T-cell (primary cell): Measurements from ENCODE around the gene IFNL3. TPM values are rescaled to one million over a fixed set of nuclear protein-coding genes. Genes with fewer than 3 reads are reported as not detected.
"Not testable (repeated sequence)": the region's sequence is repeated elsewhere in the genome, so short reads cannot be mapped to it uniquely, and the experiment has no call there.

ENCODE experiments used
- ATAC-seq, 4 experiments: fragments of 200-7000 bp in 3 of 4; fragments of 150-1000 bp in 1 of 4; cut with Tn5 transposase; replicated peaks in 1 of 4; 1 replicate in 3 of 4; 2 replicates in 1 of 4; pipeline ENCODE4 v1.10.0; 2021; ENCODE audit warnings: moderate library complexity in 3 of 4, mild to moderate bottlenecking in 2 of 4, moderate number of reproducible peaks in 1 of 4
- CTCF ChIA-PET, 2 donors: fragments of 300-600 bp; sonication (Branson Sonifier 250); formaldehyde crosslinking; loops; one replicate each; lab custom pipeline; 2022; ENCODE audit warnings: antibody characterized with exemption in 2 of 2; lab: Charles Lee
- POLR2A ChIA-PET, 2 donors: fragments of 300-600 bp; sonication (Branson Sonifier 250); formaldehyde crosslinking; loops; one replicate each; lab custom pipeline; 2022; ENCODE audit warnings: antibody characterized with exemption in 2 of 2; lab: Charles Lee
- DNase-seq, 35 experiments: peaks; one replicate each; pipeline versions ENCODE4 v3.0.0 to v3.0.0-alpha.2; 2013 to 2023
- H3K27ac ChIP-seq: one replicate; pipeline ENCODE4 v1.5.1; 2013; ENCODE audit warnings: low read length
- H3K27me3 ChIP-seq, 2 experiments: replicated peaks in 1 of 2; 1 replicate in 1 of 2; 2 replicates in 1 of 2; pipeline versions ENCODE4 v1.6.1 to v1.7.0; 2013; ENCODE audit warnings: low read length in 1 of 2, mixed read lengths in 1 of 2; ENCODE audit not compliant: control insufficient read depth in 2 of 2, insufficient read depth in 2 of 2; ENCODE audit errors: extremely low read depth in 1 of 2
- H3K36me3 ChIP-seq, 2 donors: 1 replicate in 1 of 2; 2 replicates in 1 of 2; pipeline versions ENCODE4 v1.6.1 to v1.7.0; 2013; ENCODE audit warnings: low read length in 1 of 2; ENCODE audit not compliant: control insufficient read depth in 2 of 2, insufficient read depth in 1 of 2; ENCODE audit errors: extremely low read depth in 1 of 2
- H3K4me1 ChIP-seq, 2 experiments: 1 replicate in 1 of 2; 2 replicates in 1 of 2; pipeline versions ENCODE4 v1.6.1 to v1.7.0; 2013; ENCODE audit warnings: low read length in 2 of 2, mixed read lengths in 1 of 2; ENCODE audit not compliant: insufficient read depth in 2 of 2, control insufficient read depth in 1 of 2; ENCODE audit errors: extremely low read depth in 1 of 2
- H3K4me3 ChIP-seq, 2 donors: 1 replicate in 1 of 2; 2 replicates in 1 of 2; pipeline versions ENCODE4 v1.5.1 to v1.7.0; 2013; ENCODE audit warnings: mild to moderate bottlenecking in 2 of 2, low read length in 1 of 2, moderate library complexity in 1 of 2; ENCODE audit not compliant: control insufficient read depth in 1 of 2; ENCODE audit errors: extremely low read depth in 1 of 2
- H3K9me3 ChIP-seq: 2 replicates; pipeline ENCODE4 v1.7.0; 2013
- H3K27ac Mint-ChIP-seq, 2 donors: one replicate each; pipeline ENCODE4 v1.8.0; 2020 to 2021; ENCODE audit warnings: mild to moderate bottlenecking in 2 of 2, mixed read lengths in 2 of 2
- H3K27me3 Mint-ChIP-seq, 2 donors: one replicate each; pipeline ENCODE4 v1.8.0; 2021 to 2022; ENCODE audit warnings: mixed read lengths in 2 of 2
- H3K36me3 Mint-ChIP-seq: one replicate; pipeline ENCODE4 v1.8.0; 2021; ENCODE audit warnings: mixed read lengths
- H3K4me1 Mint-ChIP-seq, 3 donors: one replicate each; pipeline ENCODE4 v1.8.0; 2020 to 2022; ENCODE audit warnings: mixed read lengths in 3 of 3, mild to moderate bottlenecking in 1 of 3
- H3K4me3 Mint-ChIP-seq, 3 donors: one replicate each; pipeline ENCODE4 v1.8.0; 2020 to 2022; ENCODE audit warnings: mild to moderate bottlenecking in 3 of 3, mixed read lengths in 3 of 3, moderate library complexity in 3 of 3
- H3K9me3 Mint-ChIP-seq, 3 donors: one replicate each; pipeline ENCODE4 v1.8.0; 2020 to 2022; ENCODE audit warnings: mixed read lengths in 3 of 3
- WGBS: methylation state at CpG from one replicate; pipeline ENCODE4 v1.1.5; 2013; ENCODE audit warnings: missing lambda C conversion rate; ENCODE audit not compliant: insufficient coverage; 5-methylcytosine and 5-hydroxymethylcytosine counted together
- total RNA-seq, 35 experiments: library from RNA in 6 of 35; stranded (reverse) in 6 of 35; fragments of 120-200 nt in 1 of 35; gene quantifications; one replicate each; pipeline versions ENCODE4 v1.2.1 to v1.2.4 and lab custom pipeline; 2013 to 2026

Gene IFNL3
- total RNA-seq (not detected), total RNA-seq (lab: John Stamatoyannopoulos, UW) (0 to 0.07 (median 0) reads per million in 29 experiments)
- not detected for total RNA-seq (2013)

GRCh38 chr19:39244410-39245100 is at the start of gene IFNL3:
Gene IFNL3 (minus strand): TSS chr19:39245006. CDS start chr19:39244967, 39 bp downstream.
- H3K4me3 Mint-ChIP-seq, H3K36me3 Mint-ChIP-seq, POLR2A ChIA-PET, H3K27me3 Mint-ChIP-seq, DNase-seq, H3K4me3 ChIP-seq, H3K9me3 Mint-ChIP-seq, H3K36me3 ChIP-seq, H3K9me3 ChIP-seq, CTCF ChIA-PET, ATAC-seq, H3K4me1 Mint-ChIP-seq, H3K27ac Mint-ChIP-seq, H3K27ac ChIP-seq: not testable (repeated sequence)
- 100% methylated on average over 1 of the region's 12 CpGs for WGBS
- H3K4me1 ChIP-seq = peaks cover 0 to 12% of the 10 kb centered on the region in 2 experiments
- peaks cover 0 to 25% of the 10 kb centered on the region in 2 experiments for H3K27me3 ChIP-seq

DNA sequence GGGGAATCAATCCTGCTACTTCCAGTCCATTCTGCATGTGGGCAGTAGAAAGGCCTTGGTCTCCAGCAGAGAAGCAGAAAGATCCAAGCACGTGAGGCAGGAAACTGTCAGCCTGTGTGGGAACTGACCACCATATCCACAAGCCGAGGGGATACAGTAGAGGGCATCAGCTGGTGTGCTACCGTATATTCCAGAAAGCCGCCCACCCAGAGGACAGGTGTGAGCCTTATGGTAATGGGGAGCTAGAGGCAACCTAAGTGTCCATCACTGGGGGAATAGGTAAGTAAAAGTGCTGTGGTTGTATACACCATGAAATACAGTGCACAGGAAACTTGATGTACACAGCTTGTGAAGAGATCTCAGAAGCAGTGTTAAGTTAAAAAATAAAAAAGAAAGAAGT is 48.6 kb upstream of the IFNL3 start:
- H3K4me1 ChIP-seq = peaks cover 0 to 11% of the 10 kb centered on the region in 2 experiments
- Mint-ChIP-seq H3K4me3 (no peak overlapping the region), H3K27ac (no peak overlapping the region), H3K9me3 (no peaks in the 10 kb centered on the region), H3K4me1 (peaks cover 9 to 13% (median 12%) of the 10 kb centered on the region in 3 donors), H3K36me3 (no peaks in the 10 kb centered on the region), H3K27me3 (peaks cover 5 to 14% of the 10 kb centered on the region in 2 donors)
- no peak for ATAC-seq
- DNase-seq = no peak
- peaks cover 0 to 2% of the 10 kb centered on the region in 2 experiments for H3K27me3 ChIP-seq
- 90% methylated on average over 2 of the region's 4 CpGs for WGBS
- no peak overlapping the region for H3K27ac ChIP-seq
- CTCF ChIA-PET = interaction anchor here in 1 of 2 donors (0.6 kb wide), 1 partner anchor 32 kb away, joined by 3 read pairs; no protein-coding TSS in a partner anchor
- no peak overlapping the region for H3K4me3 ChIP-seq
- no peaks in the 10 kb centered on the region for H3K9me3 ChIP-seq
- no peaks in the 10 kb centered on the region for H3K36me3 ChIP-seq
- POLR2A ChIA-PET = no interaction called here

- no peak overlapping the region for H3K27ac Mint-ChIP-seq
- Histone ChIP-seq H3K27me3 (peaks cover 0 to 3% of the 10 kb centered on the region in 2 experiments), H3K4me1 (no peaks in the 10 kb centered on the region), H3K27ac (no peak overlapping the region), H3K36me3 (no peaks in the 10 kb centered on the region), H3K4me3 (no peak overlapping the region), H3K9me3 (no peaks in the 10 kb centered on the region)
- DNase-seq = no peak
- WGBS = no CpG with 5 or more reads among the region's 1 CpG
- peaks cover 2 to 12% of the 10 kb centered on the region in 2 donors for H3K27me3 Mint-ChIP-seq
- no peak for ATAC-seq
- peaks cover 2 to 9% (median 3%) of the 10 kb centered on the region in 3 donors for H3K9me3 Mint-ChIP-seq
- H3K4me3 Mint-ChIP-seq = no peak overlapping the region
- ChIA-PET CTCF (no interaction called here), POLR2A (no interaction called here)
- no peaks in the 10 kb centered on the region for H3K4me1 Mint-ChIP-seq
- H3K36me3 Mint-ChIP-seq = peaks cover 4% of the 10 kb centered on the region
Measured at GRCh38 chr19:39284032-39284431, 39.2 kb upstream of the IFNL3 start.

GRCh38 chr19:39282021-39282420 is 37.2 kb upstream of the IFNL3 start:
- H3K9me3 ChIP-seq = no peaks in the 10 kb centered on the region

DNA sequence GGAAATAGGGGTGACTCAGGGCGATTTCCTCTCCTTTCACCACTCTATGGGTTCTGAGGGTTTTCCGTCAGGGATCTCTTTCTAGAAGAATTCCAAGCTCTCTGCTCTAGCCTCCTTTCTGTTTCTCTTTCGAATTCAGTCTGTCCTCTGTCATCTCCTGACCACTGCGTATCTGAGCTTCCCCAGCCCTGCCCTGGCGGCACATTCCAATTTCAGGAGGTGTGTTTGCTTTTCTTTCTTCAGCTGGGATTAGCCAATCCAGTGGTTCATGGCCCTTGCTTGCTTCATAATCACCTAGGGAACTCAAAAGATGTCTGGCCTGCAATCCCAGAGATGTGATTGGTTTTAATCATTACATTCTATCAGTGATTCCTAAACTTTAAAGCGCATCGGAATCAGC is 32.8 kb upstream of the IFNL3 start:
- DNase-seq = no peak
- no peaks in the 10 kb centered on the region for H3K9me3 ChIP-seq
- Mint-ChIP-seq H3K27me3 (peaks cover 3 to 6% of the 10 kb centered on the region in 2 donors), H3K27ac (no peak overlapping the region), H3K9me3 (no peaks in the 10 kb centered on the region), H3K4me3 (no peak overlapping the region), H3K4me1 (no peaks in the 10 kb centered on the region), H3K36me3 (no peaks in the 10 kb centered on the region)
- no peaks in the 10 kb centered on the region for H3K4me1 ChIP-seq
- no peak overlapping the region for H3K27ac ChIP-seq
- H3K36me3 ChIP-seq = no peaks in the 10 kb centered on the region
- ChIA-PET POLR2A (no interaction called here), CTCF (no interaction called here)
- no peak for ATAC-seq
- 86% methylated on average over 5 of the region's 7 CpGs for WGBS
- peaks cover under 1 to 3% of the 10 kb centered on the region in 2 experiments for H3K27me3 ChIP-seq
- H3K4me3 ChIP-seq = no peak overlapping the region

More at GRCh38 chr19:39282021-39282420, 37.2 kb upstream of the IFNL3 start:
- H3K27ac Mint-ChIP-seq = no peak overlapping the region
- no peak overlapping the region for H3K4me3 Mint-ChIP-seq
- no peak for ATAC-seq
- peaks cover 4% of the 10 kb centered on the region for H3K36me3 Mint-ChIP-seq
- POLR2A ChIA-PET = no interaction called here
- no peaks in the 10 kb centered on the region for H3K4me1 Mint-ChIP-seq
- CTCF ChIA-PET = no interaction called here
- no peak overlapping the region for H3K27ac ChIP-seq
- H3K9me3 Mint-ChIP-seq = peaks cover 2 to 9% (median 3%) of the 10 kb centered on the region in 3 donors
- H3K4me3 ChIP-seq = no peak overlapping the region
- peaks cover 0 to 3% of the 10 kb centered on the region in 2 experiments for H3K27me3 ChIP-seq
- no peaks in the 10 kb centered on the region for H3K4me1 ChIP-seq
- no peaks in the 10 kb centered on the region for H3K36me3 ChIP-seq
- no peak for DNase-seq
- peaks cover 4 to 15% of the 10 kb centered on the region in 2 donors for H3K27me3 Mint-ChIP-seq
- no CpG with 5 or more reads among the region's 1 CpG for WGBS

- no peaks in the 10 kb centered on the region for H3K36me3 ChIP-seq
- H3K9me3 ChIP-seq = no peaks in the 10 kb centered on the region
- Mint-ChIP-seq H3K36me3 (no peaks in the 10 kb centered on the region), H3K27me3 (peaks cover 3 to 6% of the 10 kb centered on the region in 2 donors), H3K4me1 (no peaks in the 10 kb centered on the region), H3K9me3 (no peaks in the 10 kb centered on the region), H3K27ac (no peak overlapping the region), H3K4me3 (no peak overlapping the region)
- DNase-seq (no peak), ATAC-seq (no peak)
- ChIA-PET POLR2A (no interaction called here), CTCF (interaction anchor here in 1 of 2 donors (0.6 kb wide), 1 partner anchor 35 kb away, joined by 6 read pairs; no protein-coding TSS in a partner anchor)
- no peaks in the 10 kb centered on the region for H3K4me1 ChIP-seq
- no peak overlapping the region for H3K27ac ChIP-seq
- peaks cover 0 to 3% of the 10 kb centered on the region in 2 experiments for H3K27me3 ChIP-seq
- 93% methylated on average over 4 of the region's 5 CpGs for WGBS
- no peak overlapping the region for H3K4me3 ChIP-seq
Measured at GRCh38 chr19:39276740-39277139, 31.9 kb upstream of the IFNL3 start.
